ENCODE measurements around the gene GALK1.

The GALK1 gene

DNA sequence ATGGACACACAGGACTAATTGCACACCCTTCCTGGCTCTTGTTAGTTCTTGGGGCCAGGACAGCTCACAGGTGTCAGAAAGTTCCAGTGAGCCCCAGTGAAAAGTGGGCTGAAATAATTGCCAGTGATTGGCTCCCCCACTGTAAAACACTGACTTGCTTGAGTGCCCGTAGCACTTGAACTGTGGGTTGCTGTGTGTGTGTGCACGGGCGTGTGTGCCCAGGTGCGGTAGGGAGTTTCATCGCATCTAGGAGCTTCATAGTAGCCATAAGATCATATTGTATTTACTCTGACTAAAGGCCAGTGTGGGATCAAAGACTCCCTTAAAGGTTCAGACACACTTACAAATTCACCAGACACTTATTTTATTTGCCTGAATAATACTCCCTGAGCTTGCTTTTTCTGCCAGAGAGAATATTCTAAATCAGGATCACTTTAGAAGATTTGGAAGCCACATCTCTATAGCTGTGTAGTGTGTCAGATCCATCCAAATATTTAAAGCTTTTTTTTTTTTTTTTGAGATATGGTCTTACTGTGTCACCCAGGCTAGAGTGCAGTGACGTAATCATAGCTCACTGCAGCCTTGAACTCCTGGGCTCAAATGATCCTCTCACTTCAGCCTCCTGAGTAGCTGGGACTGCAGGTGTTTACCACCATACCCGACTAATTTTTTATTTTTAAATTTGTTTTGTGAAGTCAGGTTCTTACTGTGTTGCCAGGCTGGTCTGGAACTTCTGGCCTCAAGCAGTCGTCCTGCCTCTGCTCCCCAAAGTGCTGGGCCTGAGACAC, 31.0 kb upstream of the GALK1 start:
- TF ChIP-seq ZFX (IDR thresholded peaks at IDR 0.05; ENCODE audit: borderline replicate concordance): no peak
- TF ChIP-seq, protein P1, sequence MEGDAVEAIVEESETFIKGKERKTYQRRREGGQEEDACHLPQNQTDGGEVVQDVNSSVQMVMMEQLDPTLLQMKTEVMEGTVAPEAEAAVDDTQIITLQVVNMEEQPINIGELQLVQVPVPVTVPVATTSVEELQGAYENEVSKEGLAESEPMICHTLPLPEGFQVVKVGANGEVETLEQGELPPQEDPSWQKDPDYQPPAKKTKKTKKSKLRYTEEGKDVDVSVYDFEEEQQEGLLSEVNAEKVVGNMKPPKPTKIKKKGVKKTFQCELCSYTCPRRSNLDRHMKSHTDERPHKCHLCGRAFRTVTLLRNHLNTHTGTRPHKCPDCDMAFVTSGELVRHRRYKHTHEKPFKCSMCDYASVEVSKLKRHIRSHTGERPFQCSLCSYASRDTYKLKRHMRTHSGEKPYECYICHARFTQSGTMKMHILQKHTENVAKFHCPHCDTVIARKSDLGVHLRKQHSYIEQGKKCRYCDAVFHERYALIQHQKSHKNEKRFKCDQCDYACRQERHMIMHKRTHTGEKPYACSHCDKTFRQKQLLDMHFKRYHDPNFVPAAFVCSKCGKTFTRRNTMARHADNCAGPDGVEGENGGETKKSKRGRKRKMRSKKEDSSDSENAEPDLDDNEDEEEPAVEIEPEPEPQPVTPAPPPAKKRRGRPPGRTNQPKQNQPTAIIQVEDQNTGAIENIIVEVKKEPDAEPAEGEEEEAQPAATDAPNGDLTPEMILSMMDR (IDR thresholded peaks at IDR 0.05): no peak
- H3K27ac ChIP-seq: no peak overlapping the region

GRCh38 chr17:75793460-75793859, 28.5 kb upstream of the GALK1 start:
- H3K27ac ChIP-seq: no peak overlapping the region
- TF ChIP-seq, protein P1 (IDR thresholded peaks at IDR 0.05): no peak
- TF ChIP-seq ZFX (IDR thresholded peaks at IDR 0.05; ENCODE audit: borderline replicate concordance): no peak

DNA sequence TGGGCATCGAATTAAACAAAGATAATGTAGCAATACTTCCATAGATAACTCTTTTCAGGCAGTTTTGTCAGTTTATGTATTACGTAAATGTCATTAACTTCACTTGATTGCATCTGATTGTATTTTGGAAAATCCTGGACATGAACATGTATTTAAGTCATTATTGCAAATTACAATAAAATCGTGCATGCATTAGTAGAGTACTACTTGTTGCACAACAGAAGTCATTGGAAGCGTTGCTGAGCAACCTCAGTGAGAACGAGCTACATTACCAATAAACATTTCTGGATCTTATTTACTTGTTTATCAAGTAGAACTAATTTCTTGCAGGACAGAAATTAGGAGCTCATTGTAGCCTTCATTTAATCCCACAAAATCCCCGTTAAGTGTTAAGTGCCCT, 26.3 kb upstream of the GALK1 start:
- H3K27ac ChIP-seq: no peak overlapping the region
- TF ChIP-seq, protein P1 (IDR thresholded peaks at IDR 0.05): no peak
- no peak for TF ChIP-seq ZFX (IDR thresholded peaks at IDR 0.05; ENCODE audit: borderline replicate concordance)

- peak overlapping the region; percentile 99 for H3K27ac ChIP-seq
- TF ChIP-seq, protein P1 (IDR thresholded peaks at IDR 0.05): no peak
- no peak for TF ChIP-seq ZFX (IDR thresholded peaks at IDR 0.05; ENCODE audit: borderline replicate concordance)
Measured at GRCh38 chr17:75785016-75785890, 20.3 kb upstream of the GALK1 start.

- TF ChIP-seq, protein P1 (IDR thresholded peaks at IDR 0.05): no peak
- TF ChIP-seq ZFX (IDR thresholded peaks at IDR 0.05; ENCODE audit: borderline replicate concordance): no peak
Measured at GRCh38 chr17:75784473-75785015, 19.6 kb upstream of the GALK1 start, which contains the start of gene UNK. Gene UNK (plus strand): TSS chr17:75784806. CDS start chr17:75784881, 75 bp downstream.

GRCh38 chr17:75783803-75784472, 18.9 kb upstream of the GALK1 start:
- H3K27ac ChIP-seq: peak overlapping the region; percentile 99

More at GRCh38 chr17:75784473-75785015, 19.6 kb upstream of the GALK1 start, which contains the start of gene UNK:
- peak within 1 kb of the TSS; percentile 99 for H3K27ac ChIP-seq

More at GRCh38 chr17:75783803-75784472, 18.9 kb upstream of the GALK1 start:
- TF ChIP-seq ZFX (IDR thresholded peaks at IDR 0.05; ENCODE audit: borderline replicate concordance): no peak
- TF ChIP-seq, protein P1 (IDR thresholded peaks at IDR 0.05): no peak

Measured in 22Rv1 (cell line).